Calu3 (cell line): Measurements from ENCODE around the gene GNA15. TPM values are rescaled to one million over a fixed set of nuclear protein-coding genes. Genes with fewer than 3 reads are reported as not detected.
"Not testable (repeated sequence)": the region's sequence is repeated elsewhere in the genome, so short reads cannot be mapped to it uniquely, and the experiment has no call there.

Experiments
- BruUV-seq: library from RNA; stranded (reverse); fragments of 400-500 nt; replicated peaks from 2 replicates; lab custom pipeline; 2021; lab: Mats Ljungman, UMichigan
- CTCF ChIA-PET: fragments of 300-600 bp; sonication (Branson Sonifier 250); formaldehyde crosslinking; loops from one replicate; lab custom pipeline; 2022; ENCODE audit warnings: antibody characterized with exemption; lab: Charles Lee
- DNase-seq: peaks from one replicate; pipeline ENCODE4 v3.0.0; 2022
- H3K27ac Mint-ChIP-seq: one replicate; pipeline ENCODE4 v1.8.0; 2022; ENCODE audit warnings: mixed read lengths; ENCODE audit not compliant: unreplicated experiment
- H3K27me3 Mint-ChIP-seq: one replicate; pipeline ENCODE4 v1.8.0; 2022; ENCODE audit warnings: mixed read lengths; ENCODE audit not compliant: unreplicated experiment
- H3K36me3 Mint-ChIP-seq: one replicate; pipeline ENCODE4 v1.8.0; 2022; ENCODE audit warnings: mild to moderate bottlenecking, moderate library complexity, mixed read lengths; ENCODE audit not compliant: insufficient read depth, unreplicated experiment
- H3K4me1 Mint-ChIP-seq: one replicate; pipeline ENCODE4 v1.8.0; 2022; ENCODE audit warnings: mild to moderate bottlenecking, low read depth, mixed read lengths; ENCODE audit not compliant: unreplicated experiment
- H3K4me3 Mint-ChIP-seq: one replicate; pipeline ENCODE4 v1.8.0; 2022; ENCODE audit warnings: mild to moderate bottlenecking, low read depth, moderate library complexity, mixed read lengths; ENCODE audit not compliant: unreplicated experiment
- H3K9me3 Mint-ChIP-seq: one replicate; pipeline ENCODE4 v1.8.0; 2022; ENCODE audit warnings: low read depth, mixed read lengths; ENCODE audit not compliant: unreplicated experiment
- intact Hi-C: fragments of 100-400 bp; cut with micrococcal nuclease; formaldehyde crosslinking; loops from one replicate; pipeline ENCODE4 v1.10.0; 2022; ENCODE audit not compliant: unreplicated experiment
- total RNA-seq: library from RNA; stranded (reverse); gene quantifications from 2 replicates; pipeline ENCODE4 v1.2.3, GENCODE V29; 2022
- TF ChIP-seq, protein P1 (sequence below): fragments of 200-600 bp; IDR thresholded peaks from one replicate; pipeline ENCODE4 v1.8.0; 2022; ENCODE audit warnings: antibody characterized with exemption; ENCODE audit not compliant: unreplicated experiment

The GNA15 gene
- total RNA-seq, 1 experiment from 2014 or later: 6.5 TPM

DNA sequence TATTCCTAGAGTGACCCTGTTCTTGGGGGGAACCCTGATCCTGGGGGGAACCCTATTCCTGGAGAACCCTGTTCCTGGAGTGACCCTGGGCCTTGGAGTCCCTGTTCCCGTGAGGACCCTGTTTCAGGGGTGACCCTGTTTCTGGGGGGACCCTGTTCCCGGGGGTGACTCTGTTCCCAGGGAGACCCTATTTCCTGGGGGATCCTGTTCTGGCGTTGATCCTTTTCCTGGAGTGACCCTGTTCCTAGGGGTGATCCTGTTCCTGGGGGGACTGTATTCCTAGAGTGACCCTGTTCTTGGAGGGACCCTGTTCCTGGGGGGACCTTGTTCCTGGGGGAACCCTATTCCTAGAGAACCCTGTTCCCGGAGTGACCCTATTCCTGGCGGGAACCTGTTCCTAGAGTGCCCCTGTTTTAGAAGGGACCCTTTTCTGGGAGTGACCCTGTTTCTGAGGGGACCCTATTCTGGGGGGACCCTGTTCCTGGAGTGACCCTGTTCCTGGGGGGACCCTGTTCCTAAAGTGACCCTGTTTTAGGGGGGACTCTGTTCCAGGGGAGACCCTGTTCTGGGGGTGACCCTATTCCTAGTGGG lies 15.0 kb downstream of the GNA15 start:
- no peak overlapping the region for H3K4me3 Mint-ChIP-seq
- no peak for DNase-seq
- H3K27ac Mint-ChIP-seq: no peak overlapping the region
- CTCF ChIA-PET: no interaction called here
- no TSS peak for BruUV-seq
- no peaks in the 10 kb centered on the region for H3K27me3 Mint-ChIP-seq
- TF ChIP-seq, protein P1, sequence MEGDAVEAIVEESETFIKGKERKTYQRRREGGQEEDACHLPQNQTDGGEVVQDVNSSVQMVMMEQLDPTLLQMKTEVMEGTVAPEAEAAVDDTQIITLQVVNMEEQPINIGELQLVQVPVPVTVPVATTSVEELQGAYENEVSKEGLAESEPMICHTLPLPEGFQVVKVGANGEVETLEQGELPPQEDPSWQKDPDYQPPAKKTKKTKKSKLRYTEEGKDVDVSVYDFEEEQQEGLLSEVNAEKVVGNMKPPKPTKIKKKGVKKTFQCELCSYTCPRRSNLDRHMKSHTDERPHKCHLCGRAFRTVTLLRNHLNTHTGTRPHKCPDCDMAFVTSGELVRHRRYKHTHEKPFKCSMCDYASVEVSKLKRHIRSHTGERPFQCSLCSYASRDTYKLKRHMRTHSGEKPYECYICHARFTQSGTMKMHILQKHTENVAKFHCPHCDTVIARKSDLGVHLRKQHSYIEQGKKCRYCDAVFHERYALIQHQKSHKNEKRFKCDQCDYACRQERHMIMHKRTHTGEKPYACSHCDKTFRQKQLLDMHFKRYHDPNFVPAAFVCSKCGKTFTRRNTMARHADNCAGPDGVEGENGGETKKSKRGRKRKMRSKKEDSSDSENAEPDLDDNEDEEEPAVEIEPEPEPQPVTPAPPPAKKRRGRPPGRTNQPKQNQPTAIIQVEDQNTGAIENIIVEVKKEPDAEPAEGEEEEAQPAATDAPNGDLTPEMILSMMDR: no peak
- H3K36me3 Mint-ChIP-seq: peaks cover 5% of the 10 kb centered on the region
- H3K9me3 Mint-ChIP-seq: no peaks in the 10 kb centered on the region
- intact Hi-C loops: no loop called here
- H3K4me1 Mint-ChIP-seq: no peaks in the 10 kb centered on the region

DNA sequence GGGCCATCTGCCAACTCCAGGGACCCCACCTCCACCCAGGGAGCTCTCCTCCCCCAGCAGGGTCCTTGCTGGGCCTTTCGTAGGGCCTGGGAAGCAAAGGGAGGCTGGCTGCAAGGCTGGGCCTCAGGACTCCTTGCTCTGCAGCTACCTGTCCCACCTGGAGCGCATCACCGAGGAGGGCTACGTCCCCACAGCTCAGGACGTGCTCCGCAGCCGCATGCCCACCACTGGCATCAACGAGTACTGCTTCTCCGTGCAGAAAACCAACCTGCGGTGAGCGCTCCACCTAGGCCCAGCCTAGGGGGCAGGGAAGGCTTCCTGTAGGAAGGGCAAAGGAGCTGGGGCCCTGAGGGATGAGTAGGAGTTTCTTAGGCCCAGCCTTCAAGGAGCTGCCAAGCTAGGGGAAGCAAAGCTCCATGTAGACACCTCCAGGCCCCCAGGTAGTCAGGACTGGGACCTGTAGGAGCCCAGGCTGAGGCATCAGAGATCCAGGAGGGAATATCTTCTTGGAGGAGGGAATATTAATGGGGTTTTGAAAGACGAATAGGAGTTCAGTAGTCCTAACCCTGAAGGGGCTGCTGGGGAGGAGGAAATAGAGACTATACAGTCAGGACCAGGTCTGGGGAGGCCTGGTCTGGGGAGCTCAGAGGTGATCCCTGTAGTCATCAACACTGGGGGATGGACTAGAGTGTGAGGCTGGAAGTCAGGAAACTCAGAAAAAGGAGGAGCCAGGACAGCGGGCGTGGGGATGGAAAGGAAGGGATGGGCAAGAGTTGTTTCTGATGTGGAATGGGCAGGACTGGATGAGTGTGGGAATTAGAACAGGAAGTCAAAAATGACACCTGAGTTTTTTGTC lies 16.0 kb downstream of the GNA15 start:
- CTCF ChIA-PET: no interaction called here
- H3K27me3 Mint-ChIP-seq: no peaks in the 10 kb centered on the region
- H3K4me1 Mint-ChIP-seq: no peaks in the 10 kb centered on the region
- H3K9me3 Mint-ChIP-seq: no peaks in the 10 kb centered on the region
- TF ChIP-seq, protein P1: no peak
- DNase-seq: no peak
- H3K27ac Mint-ChIP-seq: no peak overlapping the region
- no TSS peak for BruUV-seq
- no peak overlapping the region for H3K4me3 Mint-ChIP-seq
- peaks cover 5% of the 10 kb centered on the region for H3K36me3 Mint-ChIP-seq
- intact Hi-C loops: no loop called here

DNA sequence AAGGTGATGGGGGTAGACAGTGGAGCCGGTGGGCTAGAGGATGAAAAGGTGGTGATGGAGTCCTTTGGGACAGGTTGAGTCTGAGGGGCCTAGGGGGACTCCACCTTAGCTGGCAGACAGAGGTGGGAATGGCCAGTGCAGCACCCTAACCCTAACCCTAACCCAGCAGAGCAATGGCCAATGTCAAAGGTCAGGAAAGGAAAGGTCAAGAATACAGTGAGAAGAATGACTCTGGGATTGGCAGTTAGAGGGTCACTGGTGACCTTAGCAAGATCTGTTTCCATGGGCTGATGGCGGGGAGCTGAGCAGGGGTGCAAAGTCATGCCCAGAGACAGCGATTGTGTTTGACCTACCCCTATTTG lies 16.6 kb downstream of the GNA15 start:
- TF ChIP-seq, protein P1: no peak
- intact Hi-C loops: no loop called here
- no peaks in the 10 kb centered on the region for H3K4me1 Mint-ChIP-seq
- H3K27me3 Mint-ChIP-seq: no peaks in the 10 kb centered on the region
- H3K36me3 Mint-ChIP-seq: peaks cover 5% of the 10 kb centered on the region
- H3K27ac Mint-ChIP-seq: no peak overlapping the region
- no peak for DNase-seq
- CTCF ChIA-PET: no interaction called here
- BruUV-seq: no TSS peak
- H3K9me3 Mint-ChIP-seq: no peaks in the 10 kb centered on the region
- H3K4me3 Mint-ChIP-seq: no peak overlapping the region

DNA sequence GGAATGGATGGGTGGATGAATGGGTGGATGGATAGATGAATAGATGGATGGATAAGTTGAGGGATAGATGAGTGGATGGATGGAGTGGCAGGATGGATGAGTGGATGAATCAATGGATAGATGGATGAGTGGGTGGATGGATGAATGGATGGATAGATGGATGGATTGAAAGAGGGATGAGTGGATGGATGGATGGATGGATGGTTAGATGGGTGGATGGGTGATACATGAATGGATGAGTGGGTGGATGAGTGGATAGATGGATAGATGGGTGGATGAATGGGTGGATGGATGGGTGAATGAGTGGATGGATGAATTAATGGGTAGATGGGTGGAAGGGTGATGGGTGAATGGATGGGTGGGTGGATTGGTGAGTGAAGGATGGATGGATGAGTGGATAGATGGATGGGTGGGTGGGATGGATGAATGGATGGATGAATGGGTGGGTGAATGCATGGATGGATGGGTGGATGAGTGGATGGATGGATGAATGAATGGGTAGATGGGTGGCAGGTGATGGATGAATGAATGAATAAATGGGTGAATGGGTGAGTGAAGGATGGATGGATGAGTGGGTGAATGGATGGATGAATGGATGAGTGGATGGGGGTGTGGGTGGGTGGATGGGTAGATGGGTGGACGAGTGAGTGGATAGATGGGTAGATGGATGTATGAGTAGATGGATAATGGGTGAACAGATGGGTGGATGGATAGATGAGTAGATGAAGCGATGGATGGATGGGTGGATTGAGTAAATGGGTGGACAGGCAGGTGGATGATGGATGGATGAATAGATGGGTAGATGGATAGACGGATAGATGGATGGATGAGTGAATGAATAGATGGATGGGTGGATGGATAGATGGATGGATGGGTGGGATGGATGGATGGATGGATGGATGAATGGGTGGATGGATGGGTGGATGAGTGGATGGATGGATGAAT lies 17.7 kb downstream of the GNA15 start:
- BruUV-seq: no TSS peak
- Mint-ChIP-seq H3K9me3 (no peaks in the 10 kb centered on the region), H3K27ac (no peak overlapping the region), H3K4me1 (no peaks in the 10 kb centered on the region), H3K4me3 (no peak overlapping the region), H3K27me3 (no peaks in the 10 kb centered on the region), H3K36me3 (peaks cover 5% of the 10 kb centered on the region)
- no peak for DNase-seq
- TF ChIP-seq, protein P1: no peak
- CTCF ChIA-PET: interaction anchor here (0.6 kb wide), 1 partner anchor 118 kb away, joined by 4 read pairs; no protein-coding TSS in a partner anchor
- intact Hi-C loops: no loop called here

DNA sequence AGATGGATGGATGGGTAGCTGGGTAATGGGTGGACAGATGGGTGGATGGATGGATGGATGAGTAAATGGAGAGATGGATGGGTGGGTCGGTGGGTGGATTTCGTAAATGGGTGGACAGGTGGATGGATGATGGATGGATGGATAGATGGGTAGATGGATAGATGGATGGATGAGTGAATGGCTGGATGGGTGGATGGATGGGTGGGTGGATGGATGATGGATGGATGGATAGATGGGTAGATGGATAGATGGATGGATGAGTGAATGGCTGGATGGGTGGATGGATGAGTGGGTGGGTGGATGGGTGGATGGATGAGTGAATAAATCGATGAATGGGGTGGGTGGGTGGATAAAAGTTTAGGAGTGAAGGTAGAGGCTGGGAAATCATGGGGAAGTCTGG lies 18.6 kb downstream of the GNA15 start:
- BruUV-seq, CTCF ChIA-PET, H3K27me3 Mint-ChIP-seq, H3K9me3 Mint-ChIP-seq, H3K36me3 Mint-ChIP-seq, H3K4me1 Mint-ChIP-seq, H3K27ac Mint-ChIP-seq, DNase-seq, intact Hi-C loops, H3K4me3 Mint-ChIP-seq: not testable (repeated sequence)
